Tibial nerve (tissue), 4 donors: ENCODE results near the gene SORCS3.

Source experiments
- CTCF ChIP-seq, 5 experiments: fragments of 200-600 bp in 3 of 5; fragments of 450-650 bp in 2 of 5; sonication (generic) in 3 of 5; IDR thresholded peaks; one replicate each; pipeline ENCODE4 v1.5.1; 2016 to 2019; ENCODE audit warnings: antibody characterized with exemption in 5 of 5, mild to moderate bottlenecking in 3 of 5, moderate library complexity in 2 of 5
- EP300 ChIP-seq, 2 donors: sonication (generic); formaldehyde crosslinking; IDR thresholded peaks; one replicate each; pipeline ENCODE4 v1.6.1; 2017; ENCODE audit warnings: antibody characterized with exemption in 2 of 2, mild to moderate bottlenecking in 1 of 2

GRCh38 chr10:105071980-105072379, 430.9 kb downstream of the SORCS3 start:
- TF ChIP-seq CTCF (IDR thresholded peaks at IDR 0.05) (no peak), EP300 (IDR thresholded peaks at IDR 0.05) (no peak)
